Breast epithelium (tissue), 3 donors: ENCODE measurements around the gene PTH1R.

Experiments
- POLR2A ChIP-seq: fragments of 450-650 bp; IDR thresholded peaks from one replicate; pipeline ENCODE4 v1.6.1; 2016; ENCODE audit warnings: antibody characterized with exemption, mild to moderate bottlenecking, moderate library complexity
- POLR2AphosphoS5 ChIP-seq, 3 donors: sonication (generic); formaldehyde crosslinking; IDR thresholded peaks; one replicate each; pipeline ENCODE4 v1.6.1; 2017; ENCODE audit warnings: antibody characterized with exemption in 3 of 3
- TF ChIP-seq, protein P1 (sequence below), 3 donors: fragments of 450-650 bp; IDR thresholded peaks; one replicate each; pipeline ENCODE4 v1.5.1; 2016 to 2017; ENCODE audit warnings: antibody characterized with exemption in 3 of 3, mild to moderate bottlenecking in 3 of 3, moderate library complexity in 3 of 3

DNA sequence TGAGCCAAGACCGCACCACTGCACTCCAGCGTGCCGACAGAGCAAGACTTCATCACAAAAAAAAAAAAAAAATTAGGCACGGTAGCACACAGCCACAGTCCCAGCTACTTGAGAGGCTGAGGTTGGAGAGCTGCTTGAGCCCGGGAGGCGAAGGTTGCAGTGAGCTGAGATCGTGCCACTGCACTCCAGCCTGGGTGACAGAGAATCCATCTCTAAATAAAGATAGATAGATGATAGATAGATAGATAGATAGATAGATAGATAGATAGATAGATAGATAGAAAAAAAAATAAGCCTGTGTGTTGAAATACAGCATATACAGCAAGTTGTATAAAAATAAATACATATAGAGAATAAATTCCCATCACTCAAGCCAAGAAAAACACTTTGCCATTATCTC is 37.3 kb downstream of the PTH1R start:
- TF ChIP-seq, protein P1, sequence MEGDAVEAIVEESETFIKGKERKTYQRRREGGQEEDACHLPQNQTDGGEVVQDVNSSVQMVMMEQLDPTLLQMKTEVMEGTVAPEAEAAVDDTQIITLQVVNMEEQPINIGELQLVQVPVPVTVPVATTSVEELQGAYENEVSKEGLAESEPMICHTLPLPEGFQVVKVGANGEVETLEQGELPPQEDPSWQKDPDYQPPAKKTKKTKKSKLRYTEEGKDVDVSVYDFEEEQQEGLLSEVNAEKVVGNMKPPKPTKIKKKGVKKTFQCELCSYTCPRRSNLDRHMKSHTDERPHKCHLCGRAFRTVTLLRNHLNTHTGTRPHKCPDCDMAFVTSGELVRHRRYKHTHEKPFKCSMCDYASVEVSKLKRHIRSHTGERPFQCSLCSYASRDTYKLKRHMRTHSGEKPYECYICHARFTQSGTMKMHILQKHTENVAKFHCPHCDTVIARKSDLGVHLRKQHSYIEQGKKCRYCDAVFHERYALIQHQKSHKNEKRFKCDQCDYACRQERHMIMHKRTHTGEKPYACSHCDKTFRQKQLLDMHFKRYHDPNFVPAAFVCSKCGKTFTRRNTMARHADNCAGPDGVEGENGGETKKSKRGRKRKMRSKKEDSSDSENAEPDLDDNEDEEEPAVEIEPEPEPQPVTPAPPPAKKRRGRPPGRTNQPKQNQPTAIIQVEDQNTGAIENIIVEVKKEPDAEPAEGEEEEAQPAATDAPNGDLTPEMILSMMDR (IDR thresholded peaks at IDR 0.05) = no peak
- TF ChIP-seq POLR2A (no peak), POLR2AphosphoS5 (IDR thresholded peaks at IDR 0.05) (no peak)
